ENCODE data around the gene RAB14. TPM values are rescaled to one million over a fixed set of nuclear protein-coding genes. Genes with fewer than 3 reads are reported as not detected.

The RAB14 gene
- polyA plus RNA-seq, 1 of the 3 experiments (the other 2 are of a cell fraction) = 17.4 TPM

DNA sequence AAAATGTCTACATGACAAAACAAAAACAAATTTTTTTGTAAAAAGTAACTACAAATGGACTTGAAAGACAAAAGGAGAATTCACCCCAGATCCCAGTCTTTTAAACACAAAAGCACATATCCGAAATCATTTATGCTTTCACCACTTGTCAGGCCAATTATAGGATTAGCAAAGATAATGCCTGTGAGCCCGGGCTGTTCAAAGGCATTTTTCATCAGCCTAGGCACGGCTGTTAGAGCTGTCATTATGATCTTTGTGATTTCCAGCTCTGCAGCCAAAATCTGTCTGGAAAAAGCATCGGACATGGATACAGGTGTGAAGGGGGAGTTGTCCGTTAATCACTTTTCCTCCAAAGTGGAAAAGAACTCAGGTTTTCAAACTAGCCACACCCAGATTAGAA lies 23.6 kb upstream of the RAB14 start:
- Histone ChIP-seq H3K9me3 (no peaks in the 10 kb centered on the region), H3K36me3 (replicated peaks in 1 of 2; ENCODE audit: control insufficient read depth in 1 of 2, insufficient read depth in 2 of 2, low read length in 1 of 2) (no peaks in the 10 kb centered on the region), H3K79me2 (ENCODE audit: insufficient read depth) (no peaks in the 10 kb centered on the region), H3K27ac (ENCODE audit: low read depth in 2 of 2, low read length in 1 of 2) (no peak overlapping the region), H2AFZ (ENCODE audit: low read depth) (no peak overlapping the region; the same call in 1 of the 2 replicates), H3K27me3 (ENCODE audit: insufficient read depth) (no peaks in the 10 kb centered on the region), H4K20me1 (ENCODE audit: insufficient read depth) (no peaks in the 10 kb centered on the region), H3K4me2 (no peak overlapping the region), H3F3A (replicated peaks; ENCODE audit: insufficient read depth) (no peaks in the 10 kb centered on the region), H3K4me3 (ENCODE audit: low read depth in 2 of 2, low read length in 1 of 2) (no peak overlapping the region), H3K4me1 (ENCODE audit: control insufficient read depth in 1 of 2, insufficient read depth in 2 of 2, low read depth in 1 of 2, low read length in 1 of 2) (no peaks in the 10 kb centered on the region; a peak in 1 of 4 replicates), H3K9ac (no peak overlapping the region), H3K9me2 (no peaks in the 10 kb centered on the region)
- no peak for DNase-seq
- WGBS (ENCODE audit: low lambda C conversion rate) = 79% methylated on average over 5 of the region's 5 CpGs
- ChIA-PET CTCF (interaction anchor here (2.0 to 4.7 kb wide), 2 partner anchors 12 to 95 kb away, joined by 6 to 47 read pairs; no protein-coding TSS in a partner anchor), POLR2A (no interaction called here)
- TF ChIP-seq USF1 (IDR thresholded peaks at IDR 0.05; ENCODE audit: borderline replicate concordance, low read depth) = no peak
- no peak for TF ChIP-seq EZH2phosphoT487 (IDR thresholded peaks at IDR 0.05; ENCODE audit: borderline replicate concordance, low read depth)
- TF ChIP-seq, protein P1, sequence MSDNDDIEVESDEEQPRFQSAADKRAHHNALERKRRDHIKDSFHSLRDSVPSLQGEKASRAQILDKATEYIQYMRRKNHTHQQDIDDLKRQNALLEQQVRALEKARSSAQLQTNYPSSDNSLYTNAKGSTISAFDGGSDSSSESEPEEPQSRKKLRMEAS (IDR thresholded peaks at IDR 0.05; ENCODE audit: low read depth) = no peak
- no peak for TF ChIP-seq YY1 (IDR thresholded peaks at IDR 0.05; ENCODE audit: low read depth)
- no peak for TF ChIP-seq SIN3A (IDR thresholded peaks at IDR 0.05; ENCODE audit: borderline replicate concordance, low read depth, low read length)
- TF ChIP-seq, protein P2, sequence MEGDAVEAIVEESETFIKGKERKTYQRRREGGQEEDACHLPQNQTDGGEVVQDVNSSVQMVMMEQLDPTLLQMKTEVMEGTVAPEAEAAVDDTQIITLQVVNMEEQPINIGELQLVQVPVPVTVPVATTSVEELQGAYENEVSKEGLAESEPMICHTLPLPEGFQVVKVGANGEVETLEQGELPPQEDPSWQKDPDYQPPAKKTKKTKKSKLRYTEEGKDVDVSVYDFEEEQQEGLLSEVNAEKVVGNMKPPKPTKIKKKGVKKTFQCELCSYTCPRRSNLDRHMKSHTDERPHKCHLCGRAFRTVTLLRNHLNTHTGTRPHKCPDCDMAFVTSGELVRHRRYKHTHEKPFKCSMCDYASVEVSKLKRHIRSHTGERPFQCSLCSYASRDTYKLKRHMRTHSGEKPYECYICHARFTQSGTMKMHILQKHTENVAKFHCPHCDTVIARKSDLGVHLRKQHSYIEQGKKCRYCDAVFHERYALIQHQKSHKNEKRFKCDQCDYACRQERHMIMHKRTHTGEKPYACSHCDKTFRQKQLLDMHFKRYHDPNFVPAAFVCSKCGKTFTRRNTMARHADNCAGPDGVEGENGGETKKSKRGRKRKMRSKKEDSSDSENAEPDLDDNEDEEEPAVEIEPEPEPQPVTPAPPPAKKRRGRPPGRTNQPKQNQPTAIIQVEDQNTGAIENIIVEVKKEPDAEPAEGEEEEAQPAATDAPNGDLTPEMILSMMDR (IDR thresholded peaks at IDR 0.05) = no peak

DNA sequence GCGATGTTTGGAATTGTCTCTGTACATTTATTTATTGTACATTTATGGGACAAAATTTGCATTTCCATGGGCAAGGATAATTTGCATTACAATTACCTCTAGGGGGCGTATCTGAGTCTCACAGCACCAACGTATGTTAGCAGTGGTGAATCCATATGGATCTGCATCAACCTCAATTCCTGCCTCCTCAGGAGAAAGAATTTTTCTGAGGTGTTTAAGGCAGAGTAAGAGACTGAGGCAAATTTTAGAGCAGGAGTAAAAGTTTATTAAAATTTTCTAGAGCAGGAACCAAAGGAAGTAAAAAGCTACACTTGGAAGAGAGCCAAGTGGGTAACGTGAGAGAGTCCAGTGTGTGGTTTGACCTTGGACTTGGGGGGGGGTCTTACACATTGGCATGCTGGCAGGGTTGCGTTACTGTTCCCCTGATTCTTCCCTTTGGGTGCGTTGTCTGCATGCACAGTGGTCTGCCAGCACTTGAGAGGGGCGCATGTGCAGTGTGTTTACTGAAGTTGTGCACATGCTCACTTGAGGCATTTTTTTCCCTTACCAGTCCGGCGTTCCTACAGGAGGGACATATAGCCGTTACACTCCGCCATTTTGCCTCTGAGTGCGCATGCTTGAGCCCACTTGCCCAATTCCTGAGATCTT lies 21.0 kb upstream of the RAB14 start:
- no peaks in the 10 kb centered on the region for H3F3A ChIP-seq (replicated peaks; ENCODE audit: insufficient read depth)

More for the DNA sequence above, 21.0 kb upstream of the RAB14 start:
- Histone ChIP-seq H3K9ac (no peak overlapping the region), H2AFZ (ENCODE audit: low read depth) (no peak overlapping the region), H3K9me3 (no peaks in the 10 kb centered on the region), H3K9me2 (no peaks in the 10 kb centered on the region), H3K27ac (ENCODE audit: low read depth in 2 of 2, low read length in 1 of 2) (no peak overlapping the region), H3K4me2 (no peak overlapping the region), H3K4me1 (ENCODE audit: control insufficient read depth in 1 of 2, insufficient read depth in 2 of 2, low read depth in 1 of 2, low read length in 1 of 2) (no peaks in the 10 kb centered on the region; a peak in 1 of 4 replicates), H3K79me2 (ENCODE audit: insufficient read depth) (no peaks in the 10 kb centered on the region), H3K4me3 (ENCODE audit: low read depth in 2 of 2, low read length in 1 of 2) (no peak overlapping the region; a peak in 1 of 4 replicates), H4K20me1 (ENCODE audit: insufficient read depth) (no peaks in the 10 kb centered on the region), H3K36me3 (replicated peaks in 1 of 2; ENCODE audit: control insufficient read depth in 1 of 2, insufficient read depth in 2 of 2, low read length in 1 of 2) (no peaks in the 10 kb centered on the region), H3K27me3 (ENCODE audit: insufficient read depth) (no peaks in the 10 kb centered on the region)
- TF ChIP-seq NFIC (IDR thresholded peaks at IDR 0.05; ENCODE audit: borderline replicate concordance) = peak; percentile 55
- TF ChIP-seq, protein P2 (IDR thresholded peaks at IDR 0.05) = peak; percentile 90
- TF ChIP-seq RCOR1 (IDR thresholded peaks at IDR 0.05; ENCODE audit: low read length) = no peak
- peak; percentile 59 for TF ChIP-seq RAD21 (IDR thresholded peaks at IDR 0.05; ENCODE audit: low read length)
- TF ChIP-seq SMC3 (IDR thresholded peaks at IDR 0.05; ENCODE audit: low read depth, low read length) = peak; percentile 44
- CTCF ChIA-PET = interaction anchor here (0.7 to 4.7 kb wide), 19 partner anchors 10 to 116 kb away, joined by 3 to 47 read pairs (median 3); partner anchors contain the start of genes GSN and RAB14
- POLR2A ChIA-PET = no interaction called here
- DNase-seq = peak; percentile 42
- 64% methylated on average over 12 of the region's 12 CpGs for WGBS (ENCODE audit: low lambda C conversion rate)

Data from SK-N-SH (cell line).